IPS DF 19.7 (cell line): ENCODE measurements around the gene DNAH9.

ENCODE experiments used
- DNase-seq: peaks from one replicate; pipeline ENCODE4 v3.0.0-alpha.2; 2013; ENCODE audit warnings: low read depth, low spot score

DNAH9 gene, protein sequence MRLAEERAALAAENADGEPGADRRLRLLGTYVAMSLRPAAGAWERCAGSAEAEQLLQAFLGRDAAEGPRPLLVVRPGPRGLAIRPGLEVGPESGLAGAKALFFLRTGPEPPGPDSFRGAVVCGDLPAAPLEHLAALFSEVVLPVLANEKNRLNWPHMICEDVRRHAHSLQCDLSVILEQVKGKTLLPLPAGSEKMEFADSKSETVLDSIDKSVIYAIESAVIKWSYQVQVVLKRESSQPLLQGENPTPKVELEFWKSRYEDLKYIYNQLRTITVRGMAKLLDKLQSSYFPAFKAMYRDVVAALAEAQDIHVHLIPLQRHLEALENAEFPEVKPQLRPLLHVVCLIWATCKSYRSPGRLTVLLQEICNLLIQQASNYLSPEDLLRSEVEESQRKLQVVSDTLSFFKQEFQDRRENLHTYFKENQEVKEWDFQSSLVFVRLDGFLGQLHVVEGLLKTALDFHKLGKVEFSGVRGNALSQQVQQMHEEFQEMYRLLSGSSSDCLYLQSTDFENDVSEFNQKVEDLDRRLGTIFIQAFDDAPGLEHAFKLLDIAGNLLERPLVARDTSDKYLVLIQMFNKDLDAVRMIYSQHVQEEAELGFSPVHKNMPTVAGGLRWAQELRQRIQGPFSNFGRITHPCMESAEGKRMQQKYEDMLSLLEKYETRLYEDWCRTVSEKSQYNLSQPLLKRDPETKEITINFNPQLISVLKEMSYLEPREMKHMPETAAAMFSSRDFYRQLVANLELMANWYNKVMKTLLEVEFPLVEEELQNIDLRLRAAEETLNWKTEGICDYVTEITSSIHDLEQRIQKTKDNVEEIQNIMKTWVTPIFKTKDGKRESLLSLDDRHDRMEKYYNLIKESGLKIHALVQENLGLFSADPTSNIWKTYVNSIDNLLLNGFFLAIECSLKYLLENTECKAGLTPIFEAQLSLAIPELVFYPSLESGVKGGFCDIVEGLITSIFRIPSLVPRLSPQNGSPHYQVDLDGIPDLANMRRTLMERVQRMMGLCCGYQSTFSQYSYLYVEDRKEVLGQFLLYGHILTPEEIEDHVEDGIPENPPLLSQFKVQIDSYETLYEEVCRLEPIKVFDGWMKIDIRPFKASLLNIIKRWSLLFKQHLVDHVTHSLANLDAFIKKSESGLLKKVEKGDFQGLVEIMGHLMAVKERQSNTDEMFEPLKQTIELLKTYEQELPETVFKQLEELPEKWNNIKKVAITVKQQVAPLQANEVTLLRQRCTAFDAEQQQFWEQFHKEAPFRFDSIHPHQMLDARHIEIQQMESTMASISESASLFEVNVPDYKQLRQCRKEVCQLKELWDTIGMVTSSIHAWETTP (N-terminal part only)

DNA sequence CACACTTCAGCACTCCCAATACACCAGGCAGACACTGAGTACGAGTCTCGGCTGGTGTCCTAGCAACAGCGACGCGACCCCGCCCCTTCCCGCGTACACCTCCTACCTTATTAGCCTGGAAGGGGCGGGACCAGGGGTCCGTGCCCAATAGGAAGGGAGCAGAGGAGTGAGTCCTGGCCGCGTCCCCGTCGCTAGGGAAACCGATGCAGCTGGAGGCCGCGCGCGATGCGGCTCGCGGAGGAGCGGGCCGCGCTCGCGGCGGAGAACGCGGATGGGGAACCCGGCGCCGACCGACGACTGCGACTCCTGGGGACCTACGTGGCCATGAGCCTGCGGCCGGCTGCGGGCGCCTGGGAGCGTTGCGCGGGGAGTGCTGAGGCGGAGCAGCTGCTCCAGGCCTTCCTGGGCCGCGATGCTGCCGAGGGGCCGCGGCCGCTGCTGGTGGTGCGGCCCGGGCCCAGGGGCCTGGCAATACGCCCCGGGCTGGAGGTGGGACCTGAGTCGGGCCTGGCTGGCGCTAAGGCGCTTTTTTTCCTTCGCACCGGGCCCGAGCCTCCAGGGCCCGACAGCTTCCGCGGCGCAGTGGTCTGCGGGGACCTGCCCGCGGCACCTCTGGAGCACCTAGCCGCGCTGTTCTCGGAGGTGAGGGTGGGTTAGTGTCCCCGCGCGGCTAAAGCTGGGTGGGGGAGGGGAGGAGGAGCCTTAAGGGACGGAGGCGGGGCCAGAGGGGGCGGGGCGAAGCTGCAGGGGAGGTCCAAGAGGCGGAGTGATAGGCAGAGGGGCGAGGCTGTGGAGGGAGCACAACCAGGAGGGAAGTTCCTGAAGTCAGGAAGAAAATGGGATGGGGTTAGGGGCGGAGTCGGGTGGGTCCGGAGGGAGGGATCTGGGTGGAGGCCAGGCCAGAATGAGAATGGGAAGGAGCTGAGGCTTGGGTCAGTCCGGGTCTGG lies at the start of gene DNAH9:
DNAH9 (plus strand) TSS at position 197 of the 948 bp plus-strand sequence; CDS start at position 226, 29 bp downstream.
- DNase-seq, result peak; percentile 23

DNA sequence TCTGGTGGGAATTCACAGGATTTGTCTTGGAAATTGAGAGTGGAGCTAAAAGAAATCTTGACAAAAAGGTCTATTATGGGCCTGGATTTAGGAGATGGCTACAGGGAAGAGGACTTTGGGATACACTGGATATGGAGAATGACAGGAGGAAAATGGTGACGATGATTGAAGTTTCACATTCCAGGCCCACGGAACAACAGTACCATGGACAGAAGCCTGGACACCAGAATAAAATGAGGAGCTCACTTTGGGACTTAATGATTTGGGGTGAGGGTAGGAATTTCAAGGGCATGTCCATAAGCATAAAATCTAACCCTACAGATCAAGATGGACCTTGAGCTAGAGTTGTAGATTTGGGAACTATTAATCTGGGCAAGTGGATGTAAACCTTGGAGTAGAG lies 47.8 kb upstream of the DNAH9 start:
- no peak for DNase-seq

DNA sequence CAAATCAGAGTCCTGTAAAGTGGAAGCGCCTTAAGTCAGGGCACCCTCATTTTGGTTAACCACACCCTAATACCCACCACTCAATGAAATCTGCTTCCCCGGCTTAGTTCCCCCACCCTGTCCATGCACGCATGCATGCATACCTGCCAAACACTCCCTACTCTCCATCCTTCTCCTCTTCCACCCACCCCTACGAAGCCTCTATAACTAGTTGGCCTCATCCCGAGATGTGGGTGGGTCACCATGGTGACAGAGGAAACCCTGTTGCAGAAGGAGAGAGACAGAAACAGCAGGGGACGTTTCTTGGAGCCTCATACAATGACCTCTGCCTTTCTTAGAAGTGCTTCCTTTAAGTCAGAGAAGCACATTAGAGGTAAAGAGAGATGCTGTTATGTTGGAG lies 46.8 kb upstream of the DNAH9 start:
- DNase-seq, result no peak

DNA sequence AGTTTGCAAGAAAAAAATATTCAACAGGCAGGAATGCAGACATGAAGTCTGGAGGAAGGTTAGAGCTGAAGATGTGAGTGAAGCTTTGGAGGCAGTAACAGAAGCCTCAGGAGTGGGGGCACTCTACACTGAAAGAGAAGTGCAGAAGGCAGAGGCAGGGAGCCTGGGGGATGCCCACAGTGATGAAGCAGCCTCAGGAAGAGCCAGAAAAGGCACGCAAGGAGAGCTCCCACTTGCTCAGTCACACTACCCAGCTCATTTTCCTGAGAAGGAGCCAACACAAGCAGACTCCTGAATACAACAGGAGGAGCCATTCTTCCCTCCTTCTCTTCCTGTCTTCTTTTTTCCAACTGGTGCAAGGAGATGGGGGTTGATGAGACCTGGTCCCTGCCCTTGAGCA lies 45.1 kb upstream of the DNAH9 start:
- DNase-seq, result no peak

DNA sequence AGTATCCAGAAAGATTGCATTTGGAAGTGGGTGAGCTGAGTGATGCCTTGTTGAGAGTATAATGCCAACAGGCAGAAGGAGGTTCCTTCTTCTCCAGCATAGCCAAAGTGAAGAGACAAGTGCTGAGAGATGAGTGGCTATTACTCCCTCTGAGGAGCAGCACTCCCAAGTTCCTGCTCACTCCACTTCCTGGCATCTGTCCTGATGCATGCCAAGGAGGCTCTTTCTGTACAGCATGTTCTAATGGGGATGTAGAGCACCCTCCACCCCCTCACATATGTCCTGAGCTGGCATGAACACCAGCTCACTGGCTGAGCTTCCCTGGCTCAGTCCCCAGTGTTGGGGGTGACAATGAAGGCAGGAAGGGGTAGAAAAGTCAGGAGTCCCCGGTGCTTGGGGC lies 44.2 kb upstream of the DNAH9 start:
- DNase-seq, result no peak

DNA sequence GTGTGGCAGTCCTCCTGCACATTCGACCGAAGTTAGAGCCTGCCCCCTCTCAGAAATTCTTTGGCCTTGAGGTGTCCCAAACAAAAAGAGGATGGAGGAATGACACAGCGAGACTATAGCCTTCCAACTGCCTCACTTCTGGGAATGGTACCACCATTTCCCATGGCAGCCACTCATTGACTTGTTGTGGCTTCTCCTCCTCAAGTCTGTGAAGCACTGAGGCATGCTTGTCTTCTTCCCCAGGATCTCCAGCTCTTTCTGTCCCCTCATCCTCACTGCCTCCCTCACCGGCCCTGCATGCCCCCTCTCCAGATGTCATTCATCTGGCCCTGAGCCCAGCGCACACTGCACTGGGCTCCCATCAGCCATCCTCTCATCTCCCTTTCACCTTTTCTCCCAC lies 43.7 kb upstream of the DNAH9 start:
- DNase-seq, result no peak

DNA sequence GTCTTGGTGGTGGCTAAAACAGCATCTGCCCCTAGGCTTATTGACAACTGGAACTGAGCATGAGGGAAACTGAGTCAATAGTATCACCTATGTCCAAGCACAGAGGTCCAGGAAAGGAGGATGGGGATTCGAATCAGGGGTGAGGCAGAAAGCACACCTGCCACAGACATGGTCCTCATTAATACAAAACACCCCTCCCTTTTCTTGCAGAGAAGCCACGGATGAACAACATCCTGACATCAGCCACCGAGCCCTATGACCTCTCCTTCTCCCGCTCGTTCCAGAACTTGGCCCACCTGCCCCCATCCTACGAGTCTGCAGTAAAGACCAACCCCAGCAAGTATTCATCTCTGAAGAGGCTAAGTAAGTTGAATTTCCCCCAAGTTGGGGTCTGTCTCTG lies 42.7 kb upstream of the DNAH9 start:
- no peak for DNase-seq

DNA sequence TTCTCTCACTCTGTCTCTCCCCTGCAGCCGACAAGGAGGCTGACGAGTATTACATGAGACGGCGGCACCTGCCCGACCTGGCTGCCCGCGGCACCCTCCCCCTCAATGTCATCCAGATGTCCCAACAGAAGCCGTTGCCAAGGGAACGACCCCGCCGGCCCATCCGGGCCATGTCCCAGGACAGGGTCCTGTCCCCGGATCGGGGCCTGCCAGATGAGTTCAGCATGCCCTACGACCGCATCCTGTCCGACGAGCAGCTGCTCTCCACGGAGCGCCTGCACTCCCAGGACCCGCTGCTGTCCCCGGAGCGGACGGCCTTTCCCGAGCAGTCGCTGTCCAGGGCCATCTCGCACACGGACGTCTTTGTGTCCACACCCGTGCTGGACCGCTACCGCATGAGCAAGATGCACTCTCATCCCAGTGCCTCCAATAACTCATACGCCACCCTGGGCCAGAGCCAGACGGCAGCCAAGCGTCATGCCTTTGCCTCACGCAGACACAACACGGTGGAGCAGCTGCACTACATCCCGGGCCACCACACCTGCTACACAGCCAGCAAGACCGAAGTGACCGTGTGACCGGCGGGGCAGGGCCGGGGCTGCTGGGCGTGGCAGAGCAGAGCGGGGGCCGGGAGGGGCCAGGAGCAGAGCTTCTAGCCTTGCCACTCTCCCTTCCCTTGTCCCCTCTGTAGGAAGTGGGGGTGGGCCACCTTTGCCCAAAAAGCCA lies 40.4 kb upstream of the DNAH9 start:
- DNase-seq, result no peak

DNA sequence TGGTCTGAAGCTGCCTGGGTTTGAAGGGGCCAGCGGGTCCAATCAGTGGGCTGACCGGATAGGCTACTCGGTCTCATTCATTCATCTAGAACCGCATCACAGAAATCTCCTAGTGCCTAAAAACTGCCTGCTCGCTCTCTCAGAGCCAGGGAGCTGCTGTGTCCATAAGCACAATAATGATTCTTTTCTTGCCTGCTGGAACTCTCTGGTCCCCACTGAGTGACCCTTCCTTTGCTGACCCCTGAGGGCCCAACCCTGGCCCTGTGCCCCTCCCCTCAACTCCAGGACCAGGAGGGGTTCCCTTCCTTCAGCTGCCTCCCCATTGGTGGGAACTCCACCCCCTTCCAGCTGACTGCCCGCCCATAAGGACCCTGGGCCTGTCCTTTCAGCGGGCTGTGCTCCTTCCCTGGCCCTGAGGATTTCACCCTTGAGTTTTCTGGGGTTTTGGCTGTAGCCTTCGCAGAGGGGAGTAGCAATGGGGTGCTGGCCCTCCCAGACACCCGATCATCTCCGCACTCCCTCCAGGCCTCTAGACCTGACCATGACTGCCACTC lies 39.5 kb upstream of the DNAH9 start:
- no peak for DNase-seq

DNA sequence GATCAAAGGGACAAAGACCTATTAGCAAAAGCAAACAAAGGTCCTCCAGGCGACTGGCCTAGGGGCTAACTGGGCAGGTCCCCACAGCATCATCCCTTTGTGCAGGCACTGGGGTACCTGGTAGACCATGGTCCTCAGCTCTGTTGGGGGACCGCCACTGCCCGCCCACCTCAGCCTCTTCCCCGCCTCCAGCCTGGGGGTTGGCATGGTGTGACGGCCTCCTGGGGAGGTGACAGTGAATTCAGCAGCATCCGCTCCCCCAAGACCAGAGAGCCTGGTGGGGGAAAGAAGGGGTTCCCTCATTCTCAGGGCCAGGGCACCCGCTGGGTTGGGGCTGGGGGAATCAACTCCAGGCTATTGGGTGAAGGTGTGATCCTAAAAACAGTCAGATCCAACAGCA lies 38.7 kb upstream of the DNAH9 start:
- DNase-seq, result no peak

DNA sequence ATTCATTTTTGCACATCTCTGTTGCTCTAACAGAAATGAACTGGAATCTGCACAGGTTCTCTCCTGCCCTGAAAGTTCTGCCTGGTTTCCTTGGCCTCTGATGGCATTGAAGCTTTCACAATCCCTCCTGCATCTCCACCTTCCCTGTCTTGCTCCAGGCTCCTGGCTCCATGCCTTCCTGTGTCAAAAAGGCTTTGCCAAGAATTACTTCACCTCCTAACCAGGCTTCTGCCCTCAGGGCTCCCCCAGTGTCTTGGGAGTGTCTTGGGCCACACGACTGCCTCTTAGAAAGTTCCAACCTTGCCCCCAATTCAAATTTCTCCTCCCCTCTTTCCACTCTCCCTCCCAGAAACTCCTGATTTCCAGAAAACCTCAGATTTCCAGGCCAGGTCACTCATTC lies 37.0 kb upstream of the DNAH9 start:
- DNase-seq, result no peak

DNA sequence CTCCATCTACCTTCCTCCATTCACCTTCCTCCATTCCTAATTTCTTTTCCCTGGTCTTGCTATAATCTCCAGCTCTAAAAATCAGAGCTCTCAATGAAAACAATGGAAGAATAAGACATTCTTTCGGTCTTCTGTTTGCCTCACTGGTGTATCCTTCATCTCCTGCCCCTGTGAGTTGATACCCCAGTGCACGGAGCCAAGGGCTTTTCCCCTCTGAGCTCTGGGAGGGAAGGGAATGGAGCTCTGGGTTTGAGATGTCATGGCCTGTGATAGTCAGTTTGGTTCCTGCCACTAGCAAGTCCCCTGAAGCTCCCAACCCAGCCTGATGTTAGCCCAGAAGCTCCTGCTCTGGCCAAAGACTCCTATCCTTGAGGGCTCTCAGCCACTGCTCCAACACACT lies 36.6 kb upstream of the DNAH9 start:
- no peak for DNase-seq

DNA sequence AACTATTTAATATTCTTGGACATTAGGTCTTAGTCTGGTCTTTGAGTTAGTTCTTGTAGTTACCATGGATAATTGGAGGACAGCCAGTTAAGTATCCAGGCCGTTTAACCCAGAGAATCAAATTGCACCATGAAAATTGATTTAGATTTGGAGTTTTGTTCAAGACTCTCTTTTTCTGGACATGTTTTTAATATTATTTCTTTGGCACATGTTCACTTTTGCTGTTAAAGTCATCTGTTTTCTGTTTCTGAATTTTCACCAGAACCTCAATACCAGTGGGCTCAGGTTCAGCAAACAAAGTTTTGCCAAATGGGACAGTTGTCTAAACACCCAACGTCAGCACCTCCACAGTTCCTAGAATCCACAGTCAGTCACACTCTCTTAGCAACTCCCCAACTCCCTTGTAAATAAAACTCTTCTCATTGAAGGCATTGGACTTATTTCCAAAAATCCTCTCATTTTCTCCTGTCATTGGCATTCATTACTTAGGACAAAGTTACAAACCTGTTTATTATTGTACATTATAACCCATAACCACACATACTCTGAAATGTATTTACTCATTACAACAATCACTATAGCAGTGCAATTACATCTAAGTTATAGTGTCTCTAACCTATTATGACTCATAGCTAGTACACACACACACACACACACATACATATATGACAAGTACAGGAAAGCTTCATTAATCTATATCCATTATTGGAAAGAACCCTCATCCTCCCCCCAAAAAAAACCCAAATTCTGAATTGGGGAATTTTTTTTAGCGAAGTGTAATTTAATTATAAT lies 33.5 kb upstream of the DNAH9 start:
- DNase-seq, result no peak

DNA sequence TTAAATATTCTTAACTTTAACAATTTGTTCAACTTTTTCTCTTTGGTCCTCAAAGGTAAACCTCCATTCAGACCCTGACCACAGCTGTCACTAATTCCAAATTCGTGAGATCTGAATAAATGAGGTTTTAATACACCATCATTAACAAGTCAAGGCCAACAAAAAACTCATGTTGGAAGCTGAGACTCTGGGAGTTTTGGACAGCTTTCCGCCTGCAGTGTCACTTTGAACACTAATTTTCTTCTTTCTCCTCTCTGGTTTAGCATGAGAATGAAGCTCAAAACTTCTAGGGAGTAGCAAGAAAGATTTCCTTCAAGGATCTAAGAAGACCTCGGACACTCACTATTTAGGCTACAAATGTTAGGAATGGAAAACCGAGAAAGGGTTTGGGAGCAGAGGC lies 32.7 kb upstream of the DNAH9 start:
- no peak for DNase-seq

DNA sequence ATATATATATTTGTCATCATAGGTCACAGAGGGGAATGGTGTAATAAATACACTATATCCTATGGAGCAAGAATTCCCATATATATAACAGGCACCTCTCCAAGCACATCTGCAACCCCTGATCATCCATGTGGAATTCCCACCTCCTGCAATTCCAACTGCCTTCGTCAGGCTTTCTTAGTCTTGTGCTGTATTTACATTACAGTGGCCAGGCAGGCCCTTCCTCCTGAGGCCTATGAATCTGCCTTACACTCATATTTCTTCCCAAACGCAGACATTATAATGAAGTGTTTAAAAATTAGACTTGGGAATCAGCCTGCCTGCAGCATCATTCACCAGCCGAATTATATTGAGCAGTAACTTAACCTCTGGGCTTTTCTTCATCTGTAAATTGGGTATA lies 19.3 kb upstream of the DNAH9 start:
- DNase-seq, result no peak

DNA sequence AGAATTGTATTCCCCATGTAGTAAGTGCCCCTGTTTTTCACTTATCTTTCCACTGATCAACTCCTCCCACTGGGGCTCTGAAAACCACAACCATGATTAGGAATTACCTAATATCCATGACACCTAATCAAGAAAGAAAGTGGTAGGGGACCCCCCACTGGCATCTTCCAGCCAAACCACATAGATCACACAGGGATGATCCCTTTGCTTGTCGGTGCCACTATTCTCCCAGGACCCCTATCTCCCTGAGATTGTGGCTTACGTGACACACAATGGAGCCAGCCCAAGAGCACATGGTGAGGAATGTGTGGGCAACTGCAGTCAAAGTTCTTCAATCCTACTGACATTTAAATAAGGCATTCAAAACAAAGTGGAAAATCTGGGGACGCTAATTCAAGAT lies 17.6 kb upstream of the DNAH9 start:
- DNase-seq, result no peak

DNA sequence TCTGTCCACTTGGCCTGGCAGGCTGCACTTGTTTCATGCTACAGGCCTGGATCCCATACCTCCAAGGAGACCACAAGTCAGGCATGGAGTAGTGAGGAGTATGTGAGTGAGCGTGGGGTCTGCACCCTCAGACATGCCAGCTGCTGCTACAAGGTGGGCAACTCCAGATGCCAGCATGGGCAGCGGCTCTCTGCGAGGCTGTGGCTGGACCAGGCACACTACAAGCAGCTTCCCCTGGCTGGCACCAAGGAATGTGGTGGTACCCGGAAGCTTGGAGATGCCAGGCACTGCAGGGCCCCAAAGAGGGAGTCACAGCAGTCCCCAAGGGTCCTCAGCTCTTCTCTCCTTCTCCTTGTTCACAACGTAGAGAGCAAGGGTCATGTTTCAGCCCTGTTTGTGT lies 16.1 kb upstream of the DNAH9 start:
- no peak for DNase-seq

DNA sequence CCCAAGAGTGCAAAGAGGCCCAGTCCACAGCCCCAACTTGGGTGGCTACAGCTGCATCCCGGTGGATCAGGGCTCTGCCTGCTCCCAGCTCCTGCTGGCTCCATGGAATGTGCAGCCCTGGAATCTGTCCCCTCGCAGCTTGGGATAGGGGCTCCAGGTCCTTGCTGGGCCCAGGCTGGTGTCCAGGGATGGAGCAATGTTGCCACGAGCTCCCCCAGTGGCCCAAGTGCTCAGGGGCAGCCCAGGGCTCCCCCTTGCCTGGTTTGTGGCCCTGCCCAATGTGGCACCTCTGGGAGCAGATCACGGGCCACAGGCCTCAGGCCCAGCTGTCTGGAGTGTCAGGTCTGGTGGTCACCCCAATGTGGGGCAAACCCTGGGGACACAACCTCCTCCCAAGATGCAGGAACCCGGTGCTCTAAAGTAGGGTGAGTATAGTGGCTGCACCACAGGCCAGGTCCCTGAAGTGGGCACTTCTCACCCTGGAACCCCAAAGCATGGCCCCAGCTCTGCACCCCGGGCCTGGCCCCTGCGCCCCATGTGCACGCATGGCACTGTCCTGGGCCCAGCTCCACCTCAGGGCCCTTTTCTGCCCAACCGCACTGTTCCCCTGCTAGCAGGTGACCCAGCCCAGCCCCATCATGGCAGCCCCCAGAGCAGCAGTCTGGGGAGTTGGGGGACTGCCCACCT lies 14.8 kb upstream of the DNAH9 start:
- no peak for DNase-seq
